Esophagus squamous epithelium (tissue), 5 donors: ENCODE data around the gene PTPRD. TPM values are rescaled to one million over a fixed set of nuclear protein-coding genes. Genes with fewer than 3 reads are reported as not detected.

ENCODE experiments used
- DNase-seq: peaks from one replicate; lab custom pipeline; 2025; lab: John Stamatoyannopoulos, UW
- H3K27ac ChIP-seq, 4 donors: fragments of 200-600 bp; sonication (generic); one replicate each; pipeline ENCODE4 v1.5.1; 2016 to 2019; ENCODE audit warnings: mild to moderate bottlenecking in 1 of 4
- H3K27me3 ChIP-seq, 4 donors: fragments of 200-600 bp; sonication (generic); 1 replicate in 3 of 4; 2 replicates in 1 of 4; pipeline versions ENCODE4 v1.5.1 to v1.6.0; 2017 to 2021; ENCODE audit warnings: antibody characterized with exemption in 1 of 4
- H3K36me3 ChIP-seq, 3 donors: fragments of 200-600 bp; sonication (generic); one replicate each; pipeline ENCODE4 v1.5.1; 2016 to 2019
- H3K4me1 ChIP-seq, 3 donors: fragments of 200-600 bp; sonication (generic); one replicate each; pipeline ENCODE4 v1.5.1; 2017 to 2019
- H3K4me3 ChIP-seq, 4 donors: fragments of 200-600 bp; sonication (generic); 1 replicate in 3 of 4; 2 replicates in 1 of 4; pipeline ENCODE4 v1.5.1; 2016 to 2019; ENCODE audit warnings: mild to moderate bottlenecking in 2 of 4, moderate library complexity in 1 of 4
- H3K9me3 ChIP-seq, 3 donors: fragments of 200-600 bp; sonication (generic); one replicate each; pipeline ENCODE4 v1.5.1; 2016 to 2019
- POLR2A ChIP-seq, 4 donors: fragments of 450-650 bp; IDR thresholded peaks; one replicate each; pipeline ENCODE4 v1.6.1; 2017; ENCODE audit warnings: antibody characterized with exemption in 4 of 4, mild to moderate bottlenecking in 4 of 4, moderate library complexity in 3 of 4
- WGBS, 2 donors: methylation state at CpG; one replicate each; pipeline ENCODE4 v1.1.5; 2018; 5-methylcytosine and 5-hydroxymethylcytosine counted together
- intact Hi-C: fragments of 100-400 bp; cut with DNase I; formaldehyde crosslinking; loops from one replicate; pipeline ENCODE4 v1.15.0; 2022
- total RNA-seq, 4 donors: library from RNA; depleted of rRNA; stranded (reverse); fragments of >200 nt; gene quantifications; one replicate each; pipeline ENCODE4 v1.1.0, GENCODE V29; 2016
- TF ChIP-seq, protein P1 (sequence below), 6 experiments: fragments of 450-650 bp in 4 of 6; fragments of 200-600 bp in 2 of 6; sonication (generic) in 2 of 6; IDR thresholded peaks; one replicate each; pipeline ENCODE4 v1.5.1; 2016 to 2019; ENCODE audit warnings: antibody characterized with exemption in 6 of 6, mild to moderate bottlenecking in 4 of 6, moderate library complexity in 4 of 6
- donor health status: DM: yes; HTN: yes; CAD: no.

The PTPRD gene
- total RNA-seq, 4 donors from 2014 or later: 0.23 to 16.3 (median 6.6) TPM

DNA sequence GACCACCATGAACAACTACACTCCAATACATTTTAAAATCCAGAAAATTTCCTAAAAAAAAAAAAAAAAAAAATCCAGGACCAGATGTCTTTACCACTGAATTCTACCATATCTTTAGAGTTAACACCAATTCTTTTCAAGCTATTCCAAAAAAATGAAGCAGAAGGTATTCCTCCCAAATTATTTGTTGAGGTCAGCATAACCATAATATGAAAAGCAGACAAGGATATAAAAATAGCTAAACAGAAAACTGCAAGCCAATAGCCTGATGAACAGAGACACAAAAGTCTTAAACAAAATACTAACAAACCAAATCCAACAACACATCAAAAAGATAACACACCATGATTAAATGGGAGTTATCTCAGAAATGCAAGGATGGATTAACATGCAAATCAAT, 695.4 kb downstream of the PTPRD start:
- DNase-seq: no peak
- Histone ChIP-seq H3K9me3 (no peaks in the 10 kb centered on the region), H3K4me1 (no peaks in the 10 kb centered on the region), H3K36me3 (no peaks in the 10 kb centered on the region), H3K27me3 (no peaks in the 10 kb centered on the region), H3K4me3 (no peak overlapping the region), H3K27ac (no peak overlapping the region)
- intact Hi-C loops: no loop called here
- TF ChIP-seq, protein P1, sequence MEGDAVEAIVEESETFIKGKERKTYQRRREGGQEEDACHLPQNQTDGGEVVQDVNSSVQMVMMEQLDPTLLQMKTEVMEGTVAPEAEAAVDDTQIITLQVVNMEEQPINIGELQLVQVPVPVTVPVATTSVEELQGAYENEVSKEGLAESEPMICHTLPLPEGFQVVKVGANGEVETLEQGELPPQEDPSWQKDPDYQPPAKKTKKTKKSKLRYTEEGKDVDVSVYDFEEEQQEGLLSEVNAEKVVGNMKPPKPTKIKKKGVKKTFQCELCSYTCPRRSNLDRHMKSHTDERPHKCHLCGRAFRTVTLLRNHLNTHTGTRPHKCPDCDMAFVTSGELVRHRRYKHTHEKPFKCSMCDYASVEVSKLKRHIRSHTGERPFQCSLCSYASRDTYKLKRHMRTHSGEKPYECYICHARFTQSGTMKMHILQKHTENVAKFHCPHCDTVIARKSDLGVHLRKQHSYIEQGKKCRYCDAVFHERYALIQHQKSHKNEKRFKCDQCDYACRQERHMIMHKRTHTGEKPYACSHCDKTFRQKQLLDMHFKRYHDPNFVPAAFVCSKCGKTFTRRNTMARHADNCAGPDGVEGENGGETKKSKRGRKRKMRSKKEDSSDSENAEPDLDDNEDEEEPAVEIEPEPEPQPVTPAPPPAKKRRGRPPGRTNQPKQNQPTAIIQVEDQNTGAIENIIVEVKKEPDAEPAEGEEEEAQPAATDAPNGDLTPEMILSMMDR (IDR thresholded peaks at IDR 0.05): no peak
- TF ChIP-seq POLR2A (IDR thresholded peaks at IDR 0.05): no peak

DNA sequence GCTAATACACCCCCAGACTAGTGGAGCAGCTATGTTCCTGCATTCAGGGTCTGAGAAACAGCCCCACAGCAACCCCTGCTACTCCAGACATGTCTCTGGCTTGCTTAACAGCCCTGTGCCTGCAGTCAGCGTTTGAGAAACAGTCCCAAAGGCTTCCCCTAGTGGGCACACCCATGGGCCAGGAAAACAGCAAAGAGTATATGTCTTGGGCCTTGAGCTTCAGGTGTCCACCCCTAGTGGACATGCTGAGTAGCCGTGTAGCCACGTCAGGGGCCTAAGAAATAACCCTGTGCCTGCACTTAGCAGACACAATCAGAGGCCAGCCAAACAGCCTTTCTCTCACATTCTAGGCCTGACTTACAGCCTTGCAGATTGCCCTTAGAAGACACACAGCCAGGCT, 698.6 kb downstream of the PTPRD start:
- Histone ChIP-seq H3K4me3 (no peak overlapping the region), H3K36me3 (no peaks in the 10 kb centered on the region), H3K27me3 (no peaks in the 10 kb centered on the region), H3K4me1 (no peaks in the 10 kb centered on the region), H3K9me3 (no peaks in the 10 kb centered on the region), H3K27ac (no peak overlapping the region)
- TF ChIP-seq, protein P1 (IDR thresholded peaks at IDR 0.05): no peak
- TF ChIP-seq POLR2A (IDR thresholded peaks at IDR 0.05): no peak
- no peak for DNase-seq
- 73% methylated on average over 3 of the region's 3 CpGs; no CpG with 5 or more reads in 1 of the 2 donors for WGBS, 2 donors
- intact Hi-C loops: no loop called here

DNA sequence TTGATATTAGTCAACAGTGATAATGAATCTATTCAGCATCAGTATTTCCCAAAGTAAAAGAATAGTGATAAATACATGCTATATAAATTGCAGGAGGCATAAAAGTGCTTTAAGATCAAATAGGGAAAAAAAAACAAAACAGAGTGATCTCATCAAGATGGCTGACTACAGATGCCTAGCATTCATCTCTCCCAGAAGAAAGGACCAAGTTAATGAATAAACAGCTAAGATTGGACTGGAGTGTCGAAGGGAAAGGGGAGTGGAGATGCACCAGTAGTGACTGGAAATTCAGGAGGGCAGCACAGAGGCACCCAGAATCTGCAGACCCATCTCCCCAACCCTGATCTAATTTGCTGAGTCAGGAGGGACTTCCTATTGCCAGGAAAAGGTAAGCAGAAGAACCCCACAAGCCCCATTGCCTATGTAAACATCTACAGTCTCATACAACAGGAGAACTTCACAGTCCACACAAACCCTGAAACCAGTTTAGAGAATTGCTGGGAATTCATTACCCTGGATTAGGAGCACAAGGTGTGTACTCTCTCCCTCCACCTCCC, 699.4 kb downstream of the PTPRD start:
- H3K4me3 ChIP-seq: no peak overlapping the region
- no peak for TF ChIP-seq POLR2A (IDR thresholded peaks at IDR 0.05)
- TF ChIP-seq, protein P1 (IDR thresholded peaks at IDR 0.05): no peak
- intact Hi-C loops: no loop called here
- no peaks in the 10 kb centered on the region for H3K9me3 ChIP-seq
- WGBS, 2 donors: 31 to 38% methylated on average over 1 of the region's 1 CpG
- H3K4me1 ChIP-seq: no peaks in the 10 kb centered on the region
- H3K36me3 ChIP-seq: no peaks in the 10 kb centered on the region
- H3K27ac ChIP-seq: no peak overlapping the region
- no peak for DNase-seq
- H3K27me3 ChIP-seq: no peaks in the 10 kb centered on the region

DNA sequence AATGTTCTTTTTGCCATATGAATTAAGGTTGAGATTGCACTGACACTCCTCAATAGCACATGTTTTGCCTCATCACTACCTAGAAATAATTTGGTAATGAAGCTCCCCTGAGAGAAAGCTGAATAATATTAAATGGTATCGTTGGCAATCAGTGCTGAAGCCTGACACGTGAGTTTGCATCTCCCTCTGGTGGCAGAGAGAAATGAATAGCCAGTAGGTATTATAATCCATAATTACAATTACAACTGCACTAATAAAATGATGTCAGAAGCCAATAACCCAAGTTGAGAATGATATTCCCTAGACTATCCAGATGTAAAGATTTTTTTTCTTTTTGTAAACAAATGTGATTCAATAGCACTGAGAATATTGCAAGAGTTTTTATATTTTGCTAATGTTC, 700.3 kb downstream of the PTPRD start:
- H3K27ac ChIP-seq: no peak overlapping the region
- H3K9me3 ChIP-seq: no peaks in the 10 kb centered on the region
- H3K4me3 ChIP-seq: no peak overlapping the region
- intact Hi-C loops: no loop called here
- no peaks in the 10 kb centered on the region for H3K4me1 ChIP-seq
- no peaks in the 10 kb centered on the region for H3K36me3 ChIP-seq
- 2 to 5% methylated on average over 2 of the region's 2 CpGs for WGBS, 2 donors
- no peak for DNase-seq
- H3K27me3 ChIP-seq: no peaks in the 10 kb centered on the region
- TF ChIP-seq, protein P1 (IDR thresholded peaks at IDR 0.05): peak in 2 of 6 experiments; percentile 8 to 25
- no peak for TF ChIP-seq POLR2A (IDR thresholded peaks at IDR 0.05)

DNA sequence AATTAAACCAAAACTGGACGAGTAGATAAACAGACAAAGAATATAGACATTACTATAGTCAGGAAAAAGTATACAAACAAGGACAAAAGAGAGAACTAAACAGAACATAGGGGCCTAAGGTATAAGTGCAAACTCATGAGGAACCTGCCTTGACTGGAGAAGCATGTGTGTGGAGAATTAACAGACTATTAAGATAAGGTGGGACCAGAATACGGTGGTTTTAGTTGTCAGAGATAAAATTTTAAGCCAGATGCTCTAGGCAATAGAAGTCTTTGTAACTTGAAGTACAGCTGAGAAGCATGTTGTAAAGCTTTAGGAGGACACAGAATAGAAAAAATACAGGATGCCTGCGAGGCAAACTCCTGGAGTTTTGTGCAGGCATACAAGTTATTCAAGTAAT, 707.1 kb downstream of the PTPRD start:
- Histone ChIP-seq H3K4me1 (no peaks in the 10 kb centered on the region), H3K36me3 (no peaks in the 10 kb centered on the region), H3K27ac (no peak overlapping the region), H3K27me3 (no peaks in the 10 kb centered on the region), H3K4me3 (no peak overlapping the region), H3K9me3 (no peaks in the 10 kb centered on the region)
- intact Hi-C loops: no loop called here
- whole genome bisulfite sequencing, 2 donors: 40 to 41% methylated on average over 3 of the region's 3 CpGs
- DNase-seq: no peak
- no peak for TF ChIP-seq POLR2A (IDR thresholded peaks at IDR 0.05)
- TF ChIP-seq, protein P1 (IDR thresholded peaks at IDR 0.05): no peak
